Liver (tissue), 9 donors: ENCODE measurements around the gene POLR3GL. TPM values are rescaled to one million over a fixed set of nuclear protein-coding genes. Genes with fewer than 3 reads are reported as not detected.

Experiments
- DNase-seq: peaks from one replicate; pipeline ENCODE4 v3.0.0-alpha.2; 2017; ENCODE audit warnings: low spot score
- H3K27ac ChIP-seq, 2 donors: one replicate each; pipeline ENCODE4 v1.7.0; 2013; ENCODE audit warnings: inconsistent platforms in 2 of 2, low read length in 2 of 2, control low read depth in 1 of 2, low read depth in 1 of 2, mild to moderate bottlenecking in 1 of 2
- H3K27me3 ChIP-seq, 4 donors: one replicate each; pipeline versions ENCODE4 v1.6.1 to v1.7.0; 2013; ENCODE audit warnings: low read length in 3 of 4, inconsistent platforms in 1 of 4, mild to moderate bottlenecking in 1 of 4, moderate library complexity in 1 of 4; ENCODE audit not compliant: control insufficient read depth in 4 of 4, insufficient read depth in 4 of 4
- H3K36me3 ChIP-seq, 4 donors: one replicate each; pipeline versions ENCODE4 v1.6.1 to v1.7.0; 2013; ENCODE audit warnings: low read length in 3 of 4, mild to moderate bottlenecking in 3 of 4, low read depth in 1 of 4, moderate library complexity in 1 of 4; ENCODE audit not compliant: control insufficient read depth in 4 of 4, insufficient read depth in 3 of 4
- H3K4me1 ChIP-seq, 4 donors: one replicate each; pipeline versions ENCODE4 v1.6.1 to v1.7.0; 2013; ENCODE audit warnings: low read length in 3 of 4, mild to moderate bottlenecking in 3 of 4, moderate library complexity in 1 of 4; ENCODE audit not compliant: control insufficient read depth in 4 of 4, insufficient read depth in 4 of 4
- H3K4me3 ChIP-seq, 3 donors: one replicate each; pipeline versions ENCODE4 v1.6.1 to v1.7.0; 2013; ENCODE audit warnings: low read length in 3 of 3, control low read depth in 1 of 3, low read depth in 1 of 3, mild to moderate bottlenecking in 1 of 3
- H3K9ac ChIP-seq, 2 donors: one replicate each; pipeline ENCODE4 v1.7.0; 2013; ENCODE audit warnings: low read length in 2 of 2, mild to moderate bottlenecking in 2 of 2, moderate library complexity in 2 of 2, control low read depth in 1 of 2, low read depth in 1 of 2
- H3K9me3 ChIP-seq, 4 donors: one replicate each; pipeline versions ENCODE4 v1.6.1 to v1.7.0; 2013; ENCODE audit warnings: low read length in 3 of 4; ENCODE audit not compliant: control insufficient read depth in 4 of 4
- EGR1 ChIP-seq, 2 donors: IDR thresholded peaks; 2 replicates each; pipeline ENCODE4 v1.6.1; 2016 to 2018; ENCODE audit warnings: antibody characterized with exemption in 2 of 2, low read depth in 2 of 2
- FOXA1 ChIP-seq: IDR thresholded peaks from 2 replicates; pipeline ENCODE4 v1.6.1; 2016; ENCODE audit warnings: antibody characterized with exemption
- FOXA2 ChIP-seq: IDR thresholded peaks from 2 replicates; pipeline ENCODE4 v1.6.1; 2016; ENCODE audit warnings: antibody characterized with exemption
- GABPA ChIP-seq, 2 donors: IDR thresholded peaks in 1 of 2; conservative IDR thresholded peaks in 1 of 2; 2 replicates each; pipeline ENCODE4 v1.6.1; 2016; ENCODE audit warnings: antibody characterized with exemption in 2 of 2, mild to moderate bottlenecking in 1 of 2, moderate library complexity in 1 of 2
- HNF4A ChIP-seq, 2 donors: conservative IDR thresholded peaks; 2 replicates each; pipeline ENCODE4 v1.6.1; 2016; ENCODE audit warnings: antibody characterized with exemption in 2 of 2, mild to moderate bottlenecking in 2 of 2
- HNF4G ChIP-seq: IDR thresholded peaks from 2 replicates; pipeline ENCODE4 v1.6.1; 2016; ENCODE audit warnings: antibody characterized with exemption
- JUND ChIP-seq, 2 donors: IDR thresholded peaks; 2 replicates each; pipeline ENCODE4 v1.6.1; 2016; ENCODE audit warnings: antibody characterized with exemption in 2 of 2
- MAX ChIP-seq: IDR thresholded peaks from 2 replicates; pipeline ENCODE4 v1.6.1; 2016; ENCODE audit warnings: antibody characterized with exemption
- NR2F2 ChIP-seq: IDR thresholded peaks from 2 replicates; pipeline ENCODE4 v1.6.1; 2016; ENCODE audit warnings: antibody characterized with exemption
- RAD21 ChIP-seq, 2 donors: IDR thresholded peaks; 2 replicates each; pipeline ENCODE4 v1.6.1; 2016; ENCODE audit warnings: antibody characterized with exemption in 2 of 2, mild to moderate bottlenecking in 2 of 2
- RXRA ChIP-seq, 2 donors: IDR thresholded peaks; 2 replicates each; pipeline ENCODE4 v1.6.1; 2017 to 2018; ENCODE audit warnings: antibody characterized with exemption in 2 of 2, mild to moderate bottlenecking in 1 of 2
- SP1 ChIP-seq: IDR thresholded peaks from 2 replicates; pipeline ENCODE4 v1.6.1; 2018; ENCODE audit warnings: antibody characterized with exemption, mild to moderate bottlenecking
- TAF1 ChIP-seq: conservative IDR thresholded peaks from 2 replicates; pipeline ENCODE4 v1.6.1; 2016; ENCODE audit warnings: antibody characterized with exemption, mild to moderate bottlenecking
- YY1 ChIP-seq: IDR thresholded peaks from 2 replicates; pipeline ENCODE4 v1.6.1; 2016; ENCODE audit warnings: antibody characterized with exemption, mild to moderate bottlenecking
- WGBS: extraction: QIAGEN DNeasy Blood & Tissue Kit; methylation state at CpG from one replicate; pipeline ENCODE4 v1.1.7; 2013; 5-methylcytosine and 5-hydroxymethylcytosine counted together
- polyA plus RNA-seq, 2 donors: library from polyadenylated mRNA; stranded (reverse) in 1 of 2; unstranded in 1 of 2; fragments of 200-250 nt in 1 of 2; fragments of >200 nt in 1 of 2; fragmentation: Nextera tagmentation in 1 of 2; extraction: Ambion mirVana in 1 of 2; gene quantifications; one replicate each; pipeline versions ENCODE4 v1.2.1 to v1.2.3, GENCODE V29; 2013 to 2015
- total RNA-seq, 2 donors: library from RNA; depleted of rRNA; stranded (reverse); fragments of >200 nt; gene quantifications; one replicate each; pipeline ENCODE4 v1.2.3, GENCODE V29; 2014
- TF ChIP-seq, protein P1 (sequence below): IDR thresholded peaks from 2 replicates; pipeline ENCODE4 v1.6.1; 2016; ENCODE audit warnings: antibody characterized with exemption, mild to moderate bottlenecking
- TF ChIP-seq, protein P2 (sequence below): IDR thresholded peaks from 2 replicates; pipeline ENCODE4 v1.6.1; 2016; ENCODE audit warnings: antibody characterized with exemption
- TF ChIP-seq, protein P3 (sequence below): IDR thresholded peaks from 2 replicates; pipeline ENCODE4 v1.6.1; 2016; ENCODE audit warnings: antibody characterized with exemption
- TF ChIP-seq, protein P4 (sequence below): fragments of 150-350 bp; IDR thresholded peaks from 2 replicates; pipeline ENCODE4 v1.5.1; 2017; ENCODE audit warnings: improper control_type of control experiment, low read depth, low read length; ENCODE audit not compliant: missing input control
- donor health status: healthy.
- donor health status: healthy.
- donor health status: healthy.
- donor health status: healthy.
- donor health status: healthy.

Gene POLR3GL
- total and polyA plus RNA-seq, 4 donors: 11.9 to 23.4 (median 16.2) TPM

- H3K27me3 ChIP-seq: no peaks in the 10 kb centered on the region
- H3K4me3 ChIP-seq: peak within 1 kb of the TSS; percentile 66 to 96 (median 88)
- DNase-seq: peak; percentile 91
- WGBS: under 1% methylated on average over 41 of the region's 41 CpGs
- H3K36me3 ChIP-seq: peaks cover 0 to 3% (median 2%) of the 10 kb centered on the region in 4 donors
- peak within 1 kb of the TSS; percentile 92 to 100 for H3K9ac ChIP-seq
- peak; percentile 86 for TF ChIP-seq SP1
- peak in 1 of 2 donors; percentile 49 for TF ChIP-seq EGR1 (IDR thresholded peaks at IDR 0.05; ENCODE audit: low read depth in 2 of 2)
- TF ChIP-seq GABPA (IDR thresholded peaks at IDR 0.05 in 1 of 2, conservative IDR thresholded peaks at IDR 0.05 in 1 of 2): peak; percentile 65 to 90
- TF ChIP-seq, protein P1, sequence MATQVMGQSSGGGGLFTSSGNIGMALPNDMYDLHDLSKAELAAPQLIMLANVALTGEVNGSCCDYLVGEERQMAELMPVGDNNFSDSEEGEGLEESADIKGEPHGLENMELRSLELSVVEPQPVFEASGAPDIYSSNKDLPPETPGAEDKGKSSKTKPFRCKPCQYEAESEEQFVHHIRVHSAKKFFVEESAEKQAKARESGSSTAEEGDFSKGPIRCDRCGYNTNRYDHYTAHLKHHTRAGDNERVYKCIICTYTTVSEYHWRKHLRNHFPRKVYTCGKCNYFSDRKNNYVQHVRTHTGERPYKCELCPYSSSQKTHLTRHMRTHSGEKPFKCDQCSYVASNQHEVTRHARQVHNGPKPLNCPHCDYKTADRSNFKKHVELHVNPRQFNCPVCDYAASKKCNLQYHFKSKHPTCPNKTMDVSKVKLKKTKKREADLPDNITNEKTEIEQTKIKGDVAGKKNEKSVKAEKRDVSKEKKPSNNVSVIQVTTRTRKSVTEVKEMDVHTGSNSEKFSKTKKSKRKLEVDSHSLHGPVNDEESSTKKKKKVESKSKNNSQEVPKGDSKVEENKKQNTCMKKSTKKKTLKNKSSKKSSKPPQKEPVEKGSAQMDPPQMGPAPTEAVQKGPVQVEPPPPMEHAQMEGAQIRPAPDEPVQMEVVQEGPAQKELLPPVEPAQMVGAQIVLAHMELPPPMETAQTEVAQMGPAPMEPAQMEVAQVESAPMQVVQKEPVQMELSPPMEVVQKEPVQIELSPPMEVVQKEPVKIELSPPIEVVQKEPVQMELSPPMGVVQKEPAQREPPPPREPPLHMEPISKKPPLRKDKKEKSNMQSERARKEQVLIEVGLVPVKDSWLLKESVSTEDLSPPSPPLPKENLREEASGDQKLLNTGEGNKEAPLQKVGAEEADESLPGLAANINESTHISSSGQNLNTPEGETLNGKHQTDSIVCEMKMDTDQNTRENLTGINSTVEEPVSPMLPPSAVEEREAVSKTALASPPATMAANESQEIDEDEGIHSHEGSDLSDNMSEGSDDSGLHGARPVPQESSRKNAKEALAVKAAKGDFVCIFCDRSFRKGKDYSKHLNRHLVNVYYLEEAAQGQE: peak; percentile 93
- TF ChIP-seq HNF4G: no peak
- peak; percentile 100 for TF ChIP-seq YY1
- peak; percentile 26 for TF ChIP-seq FOXA2
- TF ChIP-seq, protein P2, sequence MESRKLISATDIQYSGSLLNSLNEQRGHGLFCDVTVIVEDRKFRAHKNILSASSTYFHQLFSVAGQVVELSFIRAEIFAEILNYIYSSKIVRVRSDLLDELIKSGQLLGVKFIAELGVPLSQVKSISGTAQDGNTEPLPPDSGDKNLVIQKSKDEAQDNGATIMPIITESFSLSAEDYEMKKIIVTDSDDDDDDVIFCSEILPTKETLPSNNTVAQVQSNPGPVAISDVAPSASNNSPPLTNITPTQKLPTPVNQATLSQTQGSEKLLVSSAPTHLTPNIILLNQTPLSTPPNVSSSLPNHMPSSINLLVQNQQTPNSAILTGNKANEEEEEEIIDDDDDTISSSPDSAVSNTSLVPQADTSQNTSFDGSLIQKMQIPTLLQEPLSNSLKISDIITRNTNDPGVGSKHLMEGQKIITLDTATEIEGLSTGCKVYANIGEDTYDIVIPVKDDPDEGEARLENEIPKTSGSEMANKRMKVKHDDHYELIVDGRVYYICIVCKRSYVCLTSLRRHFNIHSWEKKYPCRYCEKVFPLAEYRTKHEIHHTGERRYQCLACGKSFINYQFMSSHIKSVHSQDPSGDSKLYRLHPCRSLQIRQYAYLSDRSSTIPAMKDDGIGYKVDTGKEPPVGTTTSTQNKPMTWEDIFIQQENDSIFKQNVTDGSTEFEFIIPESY: peak; percentile 97
- TF ChIP-seq, protein P3, sequence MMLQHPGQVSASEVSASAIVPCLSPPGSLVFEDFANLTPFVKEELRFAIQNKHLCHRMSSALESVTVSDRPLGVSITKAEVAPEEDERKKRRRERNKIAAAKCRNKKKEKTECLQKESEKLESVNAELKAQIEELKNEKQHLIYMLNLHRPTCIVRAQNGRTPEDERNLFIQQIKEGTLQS: no peak
- TF ChIP-seq RXRA (IDR thresholded peaks at IDR 0.05): peak; percentile 71 to 81
- TF ChIP-seq NR2F2: peak; percentile 87
- TF ChIP-seq RAD21 (IDR thresholded peaks at IDR 0.05): peak; percentile 57 to 60
- TF ChIP-seq MAX: peak; percentile 55
- TF ChIP-seq, protein P4, sequence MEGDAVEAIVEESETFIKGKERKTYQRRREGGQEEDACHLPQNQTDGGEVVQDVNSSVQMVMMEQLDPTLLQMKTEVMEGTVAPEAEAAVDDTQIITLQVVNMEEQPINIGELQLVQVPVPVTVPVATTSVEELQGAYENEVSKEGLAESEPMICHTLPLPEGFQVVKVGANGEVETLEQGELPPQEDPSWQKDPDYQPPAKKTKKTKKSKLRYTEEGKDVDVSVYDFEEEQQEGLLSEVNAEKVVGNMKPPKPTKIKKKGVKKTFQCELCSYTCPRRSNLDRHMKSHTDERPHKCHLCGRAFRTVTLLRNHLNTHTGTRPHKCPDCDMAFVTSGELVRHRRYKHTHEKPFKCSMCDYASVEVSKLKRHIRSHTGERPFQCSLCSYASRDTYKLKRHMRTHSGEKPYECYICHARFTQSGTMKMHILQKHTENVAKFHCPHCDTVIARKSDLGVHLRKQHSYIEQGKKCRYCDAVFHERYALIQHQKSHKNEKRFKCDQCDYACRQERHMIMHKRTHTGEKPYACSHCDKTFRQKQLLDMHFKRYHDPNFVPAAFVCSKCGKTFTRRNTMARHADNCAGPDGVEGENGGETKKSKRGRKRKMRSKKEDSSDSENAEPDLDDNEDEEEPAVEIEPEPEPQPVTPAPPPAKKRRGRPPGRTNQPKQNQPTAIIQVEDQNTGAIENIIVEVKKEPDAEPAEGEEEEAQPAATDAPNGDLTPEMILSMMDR: peak; percentile 45
- TF ChIP-seq TAF1: no peak
- TF ChIP-seq JUND (IDR thresholded peaks at IDR 0.05): peak; percentile 54 to 55
- TF ChIP-seq FOXA1: peak; percentile 57
- TF ChIP-seq HNF4A (conservative IDR thresholded peaks at IDR 0.05): peak; percentile 48 to 51
- H3K4me1 ChIP-seq: peaks cover 0 to 9% (median 6%) of the 10 kb centered on the region in 4 donors
- H3K27ac ChIP-seq: peak within 1 kb of the TSS; percentile 95 to 96
- H3K9me3 ChIP-seq: no peaks in the 10 kb centered on the region
These were observed 37.2 kb upstream of the POLR3GL start, which contains the start of gene RBM8A for GRCh38 chr1:145927063-145927886. Gene RBM8A, minus strand, starts transcription at chr1:145927484. Its CDS starts 58 bp downstream, at chr1:145927426.
